Heart left ventricle (tissue), 13 donors: ENCODE results near the gene SPECC1.

ENCODE experiments used
- POLR2A ChIP-seq, 2 donors: fragments of 450-650 bp; IDR thresholded peaks; one replicate each; pipeline ENCODE4 v1.6.1; 2017; ENCODE audit warnings: antibody characterized with exemption in 2 of 2, mild to moderate bottlenecking in 2 of 2, moderate library complexity in 2 of 2
- TF ChIP-seq, protein P1 (sequence below), 12 donors: fragments of 200-600 bp; sonication (generic) in 4 of 12; IDR thresholded peaks; one replicate each; pipeline versions ENCODE4 v1.5.0 to v1.8.0; 2018 to 2022; ENCODE audit warnings: antibody characterized with exemption in 12 of 12, mild to moderate bottlenecking in 5 of 12
- donor health status: ischemic (EF 13 %, LVEDD 7.1; RV severe dilation, severe dysfunction).
- donor health status: DM: no; HTN: yes; CAD: no.
- donor health status: DM: no; HTN: no; CAD: no.
- donor health status: ischemic (EF 25% LVEDD 6.9; RV normal size, moderate dysfunction).
- donor health status: ischemic (EF 25% LVEDD 5.7; RV mildly dilated, moderate dysfunction).
- donor health status: ischemic (EF 35%, LVEDD 5.7; RV mildly dilated, moderate dysfunction).
- donor health status: nonischemic (EF 11% LVEDD 7.7; RV severe dilation, severe dysfunction).
- donor health status: DM: yes; HTN: yes; CAD: no.
- donor health status: PGD.
- donor health status: ischemic (EF 29% LVEDD 5.4; RV normal size, mild dysfunction).
- donor health status: nonischemic (EF 23%, LVEDD 6.1; RV moderate dilation, normal function).

DNA sequence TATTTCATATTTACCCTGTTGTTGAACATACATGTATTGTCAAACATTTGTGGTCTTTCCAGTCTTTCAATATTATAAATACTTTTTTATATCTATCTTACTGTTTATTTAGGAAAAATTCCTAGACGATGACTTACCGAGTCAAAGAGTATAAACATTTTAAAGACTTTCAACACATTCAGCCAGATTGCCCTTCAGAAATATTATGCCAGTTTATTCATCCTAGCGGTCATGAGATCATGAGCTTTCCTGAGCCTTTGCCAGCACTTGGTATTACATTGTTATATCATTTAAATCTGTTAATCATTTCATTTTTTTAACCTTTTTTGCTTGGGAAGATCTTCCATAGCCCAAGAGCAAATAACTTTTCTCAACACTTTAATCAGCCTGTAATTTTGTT, 197.4 kb downstream of the SPECC1 start:
- TF ChIP-seq, protein P1, sequence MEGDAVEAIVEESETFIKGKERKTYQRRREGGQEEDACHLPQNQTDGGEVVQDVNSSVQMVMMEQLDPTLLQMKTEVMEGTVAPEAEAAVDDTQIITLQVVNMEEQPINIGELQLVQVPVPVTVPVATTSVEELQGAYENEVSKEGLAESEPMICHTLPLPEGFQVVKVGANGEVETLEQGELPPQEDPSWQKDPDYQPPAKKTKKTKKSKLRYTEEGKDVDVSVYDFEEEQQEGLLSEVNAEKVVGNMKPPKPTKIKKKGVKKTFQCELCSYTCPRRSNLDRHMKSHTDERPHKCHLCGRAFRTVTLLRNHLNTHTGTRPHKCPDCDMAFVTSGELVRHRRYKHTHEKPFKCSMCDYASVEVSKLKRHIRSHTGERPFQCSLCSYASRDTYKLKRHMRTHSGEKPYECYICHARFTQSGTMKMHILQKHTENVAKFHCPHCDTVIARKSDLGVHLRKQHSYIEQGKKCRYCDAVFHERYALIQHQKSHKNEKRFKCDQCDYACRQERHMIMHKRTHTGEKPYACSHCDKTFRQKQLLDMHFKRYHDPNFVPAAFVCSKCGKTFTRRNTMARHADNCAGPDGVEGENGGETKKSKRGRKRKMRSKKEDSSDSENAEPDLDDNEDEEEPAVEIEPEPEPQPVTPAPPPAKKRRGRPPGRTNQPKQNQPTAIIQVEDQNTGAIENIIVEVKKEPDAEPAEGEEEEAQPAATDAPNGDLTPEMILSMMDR (IDR thresholded peaks at IDR 0.05): no peak
- TF ChIP-seq POLR2A (IDR thresholded peaks at IDR 0.05): no peak
